Measurements from ENCODE around the gene XYLT2. TPM values are rescaled to one million over a fixed set of nuclear protein-coding genes. Genes with fewer than 3 reads are reported as not detected.

The XYLT2 gene
- total RNA-seq, 1 experiment from 2014 or later = 26.4 TPM

- Histone ChIP-seq H3K4ac (ENCODE audit: low read depth, low read length) (no peak overlapping the region), H3K9ac (ENCODE audit: extremely low read depth, insufficient read length, low read length) (no peak overlapping the region), H3K27ac (ENCODE audit: insufficient read length, low read depth, low read length) (no peak overlapping the region), H3K18ac (ENCODE audit: insufficient read length, low read depth, low read length) (no peak overlapping the region), H2BK12ac (ENCODE audit: insufficient read length, low read depth, low read length) (no peak overlapping the region), H4K91ac (ENCODE audit: insufficient read length, low read depth, low read length) (no peak overlapping the region), H3K23ac (ENCODE audit: insufficient read length, low read depth, low read length) (no peak overlapping the region), H3K4me1 (ENCODE audit: insufficient read depth, low read length) (no peaks in the 10 kb centered on the region), H4K5ac (ENCODE audit: insufficient read length, low read depth, low read length) (no peak overlapping the region), H4K8ac (replicated peaks; ENCODE audit: insufficient read length, low read depth, low read length) (no peak overlapping the region), H3K56ac (ENCODE audit: insufficient read length, low read depth, low read length) (no peak overlapping the region), H3K79me1 (ENCODE audit: insufficient read depth, low read depth, low read length, poor library complexity, severe bottlenecking) (no peaks in the 10 kb centered on the region), H2BK20ac (ENCODE audit: low read depth, low read length, poor library complexity, severe bottlenecking) (no peak overlapping the region), H3K79me2 (ENCODE audit: insufficient read depth, low read length) (no peaks in the 10 kb centered on the region), H2BK5ac (ENCODE audit: insufficient read length, low read length) (no peak overlapping the region), H2AK5ac (ENCODE audit: insufficient read length, low read length) (no peak overlapping the region), H3K4me2 (ENCODE audit: insufficient read depth, insufficient read length, low read length) (no peak overlapping the region), H3K9me3 (ENCODE audit: control insufficient read depth, low read depth, low read length) (peaks cover 5% of the 10 kb centered on the region), H2BK15ac (ENCODE audit: low read depth, low read length) (no peak overlapping the region), H2AFZ (ENCODE audit: low read length) (no peak overlapping the region), H3K14ac (ENCODE audit: insufficient read depth, low read length) (no peak overlapping the region), H3T11ph (ENCODE audit: low read length) (no peak overlapping the region), H4K20me1 (ENCODE audit: control insufficient read depth, insufficient read depth, insufficient read length) (no peaks in the 10 kb centered on the region), H3K23me2 (ENCODE audit: insufficient read length, low read depth, low read length, poor library complexity, severe bottlenecking) (no peaks in the 10 kb centered on the region), H2BK120ac (ENCODE audit: low read depth, low read length, poor library complexity, severe bottlenecking) (no peak overlapping the region), H3K27me3 (ENCODE audit: insufficient read depth, low read length) (no peaks in the 10 kb centered on the region)
- no peak for DNase-seq
- Mint-ChIP-seq H3K4me3 (no peak overlapping the region), H3K27ac (no peak overlapping the region), H3K9me3 (peaks cover 15 to 16% of the 10 kb centered on the region in 2 experiments), H3K27me3 (ENCODE audit: low read depth) (peaks cover 7% of the 10 kb centered on the region), H3K4me1 (peaks cover 2 to 5% of the 10 kb centered on the region in 2 experiments), H3K36me3 (ENCODE audit: insufficient read depth in 1 of 3, low read depth in 3 of 3) (peaks cover 2 to 13% (median 5%) of the 10 kb centered on the region in 3 experiments; a peak in 4 of 7 replicates)
- TF ChIP-seq CTCF (conservative IDR thresholded peaks at IDR 0.05) = no peak
These were observed 7.3 kb upstream of the XYLT2 start for GRCh38 chr17:50338645-50339044.
